Measurements from ENCODE around the gene GLA. TPM values are rescaled to one million over a fixed set of nuclear protein-coding genes. Genes with fewer than 3 reads are reported as not detected.

The GLA gene
- total RNA-seq: 36.8 and 39.4 TPM in 2 replicates
- polyA plus RNA-seq: 30.6 and 33.0 TPM in 2 replicates
- polyA plus RNA-seq (2011; cell fraction: cytosol; rRNA removed): 32.4 and 32.5 TPM in 2 replicates
- polyA plus RNA-seq (2011; cell fraction: nucleus; rRNA removed): 47.4 and 62.7 TPM in 2 replicates
- polyA plus RNA-seq (2012): 37.0 and 50.4 TPM in 2 replicates
- 18.9 and 22.1 TPM in 2 replicates for polyA minus RNA-seq
- polyA minus RNA-seq (2011; cell fraction: cytosol; rRNA and poly(A)+ RNA removed): 31.0 TPM
- polyA minus RNA-seq (2011; cell fraction: nucleus; rRNA and poly(A)+ RNA removed): 10.0 and 19.7 TPM in 2 replicates
- Bru-seq, nascent RNA: percentile 57 among the genes with signal in this experiment
- BruChase-seq, experiment 1, labeled RNA remaining after a 6-hour chase: percentile 71 among the genes with signal in this experiment
- BruChase-seq, experiment 2, labeled RNA remaining after a 2-hour chase: percentile 55 among the genes with signal in this experiment
- long read RNA-seq, transcript GLA-204 (3 exons, 793 nt): minor isoform, 8 of 113 reads
- long read RNA-seq, transcript GLA-201 (7 exons, 1,318 nt): major isoform, 99 of 113 reads
- long read RNA-seq, partial matches to known transcripts: 1 of 113 reads
- long read RNA-seq, other reads (novel, unspliced or antisense): 5 of 113 reads

DNA sequence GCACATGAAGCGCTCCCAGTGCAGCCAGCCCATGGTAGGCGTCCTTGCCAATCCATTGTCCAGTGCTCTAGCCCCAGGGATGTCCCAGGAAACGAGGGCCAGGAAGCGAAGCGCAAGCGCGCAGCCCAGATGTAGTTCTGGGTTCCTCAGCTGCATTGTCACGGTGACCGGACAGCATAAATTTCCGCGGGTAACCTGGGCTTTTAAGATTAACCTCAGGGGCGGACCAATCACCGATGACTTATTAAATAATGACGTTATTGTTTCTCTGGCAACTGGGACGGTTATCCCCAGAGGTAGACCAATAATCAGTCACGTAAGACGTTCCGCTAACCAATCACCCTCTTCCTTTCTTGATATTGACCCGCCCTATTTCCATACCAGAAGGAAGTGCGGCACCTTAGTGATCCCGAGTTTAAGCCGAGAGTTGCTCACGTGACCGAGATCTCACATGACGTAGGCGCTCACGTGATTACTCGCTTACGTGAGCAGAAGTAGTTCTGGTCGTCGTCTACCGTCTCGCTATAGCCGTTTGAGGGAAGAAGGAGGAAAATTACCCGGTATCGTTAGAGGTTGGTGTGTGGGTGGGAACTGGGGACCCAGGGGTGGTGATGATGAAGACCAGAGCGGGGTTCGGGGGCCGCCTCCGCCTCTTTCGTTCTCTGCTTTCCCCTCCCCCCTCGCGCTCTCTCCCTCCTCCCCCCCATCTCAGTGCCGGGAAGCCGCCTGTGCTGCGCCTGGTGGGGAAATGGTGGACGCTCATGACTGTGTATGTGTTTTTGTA lies at the start of gene GLA, which contains the start of gene HNRNPH2:
TSS of gene GLA (minus strand) at position 178 of the 784 bp plus-strand sequence. CDS start at position 156, 22 bp downstream.
TSS of gene HNRNPH2 (plus strand) at position 475 of the 784 bp plus-strand sequence. CDS start 3,767 bp downstream, outside the sequence.
- Histone ChIP-seq H3K4me1 (ENCODE audit: control insufficient read depth, extremely low read depth, insufficient read depth, low read length) (peaks cover 12% of the 10 kb centered on the region), H3K27me3 (ENCODE audit: control insufficient read depth in 2 of 2, insufficient read depth in 2 of 2, low read length in 2 of 2) (no peaks in the 10 kb centered on the region), H3K9me3 (replicated peaks; ENCODE audit: control insufficient read depth, insufficient read depth, low read length) (no peaks in the 10 kb centered on the region), H3K27ac (ENCODE audit: insufficient read depth, low read depth, low read length) (peak within 1 kb of the TSS; percentile 97), H3K9me1 (replicated peaks; ENCODE audit: control insufficient read depth, extremely low read depth, insufficient read depth, low read length) (no peaks in the 10 kb centered on the region), H3K9ac (replicated peaks; ENCODE audit: extremely low read depth, insufficient read depth, low read length) (peak within 1 kb of the TSS; percentile 99), H4K20me1 (replicated peaks; ENCODE audit: control insufficient read depth, extremely low read depth, insufficient read depth, low read length) (no peaks in the 10 kb centered on the region), H3K79me2 (ENCODE audit: control insufficient read depth, insufficient read depth, low read length) (peaks cover 53% of the 10 kb centered on the region), H3K4me2 (ENCODE audit: insufficient read depth, low read length) (peak within 1 kb of the TSS; percentile 96), H3K4me3 (replicated peaks in 1 of 3; ENCODE audit: insufficient read depth in 1 of 3, low read depth in 1 of 3, low read length in 3 of 3) (peak within 1 kb of the TSS; percentile 78 to 95 (median 91)), H2AFZ (ENCODE audit: low read depth, low read length) (peak within 1 kb of the TSS; percentile 59), H3K36me3 (ENCODE audit: control insufficient read depth in 2 of 2, extremely low read depth in 1 of 2, insufficient read depth in 2 of 2, low read length in 2 of 2) (peaks cover 0 to 2% of the 10 kb centered on the region in 2 experiments)
- intact Hi-C loops (cut with micrococcal nuclease) (loop anchor here (1.0 kb wide), 2 partner anchors 10 to 18 kb away; no protein-coding TSS in a partner anchor), dilution Hi-C loops (cut with MboI; ENCODE audit: extremely low pct_ligation_motif_present, low sequenced_read_pairs) (no loop called here)
- FAIRE-seq: peak; percentile 98
- BruUV-seq (replicated peaks): no TSS peak
- POLR2A ChIA-PET: no interaction called here
- DNase-seq (ENCODE audit: low read depth, low spot score): peak; percentile 98
- TF ChIP-seq FOS (IDR thresholded peaks at IDR 0.05; ENCODE audit: borderline replicate concordance, insufficient read depth, low read length): no peak
- no peak for TF ChIP-seq GATA2 (IDR thresholded peaks at IDR 0.05; ENCODE audit: insufficient read depth, insufficient read length, low read depth, low read length)
- TF ChIP-seq, protein P1, sequence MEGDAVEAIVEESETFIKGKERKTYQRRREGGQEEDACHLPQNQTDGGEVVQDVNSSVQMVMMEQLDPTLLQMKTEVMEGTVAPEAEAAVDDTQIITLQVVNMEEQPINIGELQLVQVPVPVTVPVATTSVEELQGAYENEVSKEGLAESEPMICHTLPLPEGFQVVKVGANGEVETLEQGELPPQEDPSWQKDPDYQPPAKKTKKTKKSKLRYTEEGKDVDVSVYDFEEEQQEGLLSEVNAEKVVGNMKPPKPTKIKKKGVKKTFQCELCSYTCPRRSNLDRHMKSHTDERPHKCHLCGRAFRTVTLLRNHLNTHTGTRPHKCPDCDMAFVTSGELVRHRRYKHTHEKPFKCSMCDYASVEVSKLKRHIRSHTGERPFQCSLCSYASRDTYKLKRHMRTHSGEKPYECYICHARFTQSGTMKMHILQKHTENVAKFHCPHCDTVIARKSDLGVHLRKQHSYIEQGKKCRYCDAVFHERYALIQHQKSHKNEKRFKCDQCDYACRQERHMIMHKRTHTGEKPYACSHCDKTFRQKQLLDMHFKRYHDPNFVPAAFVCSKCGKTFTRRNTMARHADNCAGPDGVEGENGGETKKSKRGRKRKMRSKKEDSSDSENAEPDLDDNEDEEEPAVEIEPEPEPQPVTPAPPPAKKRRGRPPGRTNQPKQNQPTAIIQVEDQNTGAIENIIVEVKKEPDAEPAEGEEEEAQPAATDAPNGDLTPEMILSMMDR (IDR thresholded peaks at IDR 0.05; ENCODE audit: extremely low read depth in 1 of 2, insufficient read depth in 1 of 2, low read depth in 1 of 2, low read length in 2 of 2): no peak
- peak; percentile 54 for TF ChIP-seq JUN (IDR thresholded peaks at IDR 0.05; ENCODE audit: borderline replicate concordance, insufficient read depth, insufficient read length, low read depth)
- no peak for TF ChIP-seq EZH2 (IDR thresholded peaks at IDR 0.05; ENCODE audit: borderline replicate concordance, low read depth, low read length, severe bottlenecking)
- TF ChIP-seq, protein P2, sequence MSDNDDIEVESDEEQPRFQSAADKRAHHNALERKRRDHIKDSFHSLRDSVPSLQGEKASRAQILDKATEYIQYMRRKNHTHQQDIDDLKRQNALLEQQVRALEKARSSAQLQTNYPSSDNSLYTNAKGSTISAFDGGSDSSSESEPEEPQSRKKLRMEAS (IDR thresholded peaks at IDR 0.05; ENCODE audit: insufficient read depth, insufficient read length): peak; percentile 93
- TF ChIP-seq POLR2AphosphoS5 (IDR thresholded peaks at IDR 0.05; ENCODE audit: insufficient read depth, low read depth, low read length): peak; percentile 23
- no peak for TF ChIP-seq POLR2A (IDR thresholded peaks at IDR 0.05; ENCODE audit: low read depth, low read length)
- TF ChIP-seq MYC (IDR thresholded peaks at IDR 0.05; ENCODE audit: low read depth, low read length): no peak
- CTCF ChIA-PET: interaction anchor here (1.6 kb wide), 1 partner anchor 17 kb away, joined by 4 read pairs; no protein-coding TSS in a partner anchor
